ENCODE measurements around the gene P2RY2.

GRCh38 chr11:73219396-73220285, 1.6 kb downstream of the P2RY2 start:
- TF ChIP-seq POLR2A (IDR thresholded peaks at IDR 0.05; ENCODE audit: low read depth, low read length) (no peak), POLR2AphosphoS5 (IDR thresholded peaks at IDR 0.05; ENCODE audit: low read depth, low read length) (no peak), TAF1 (IDR thresholded peaks at IDR 0.05; ENCODE audit: low read depth, low read length) (no peak)
